CD4-positive, alpha-beta memory T cell (primary cell): ENCODE results near the gene PTPRJ. TPM values are rescaled to one million over a fixed set of nuclear protein-coding genes. Genes with fewer than 3 reads are reported as not detected.

Experiments
- CTCF ChIA-PET: fragments of 350-600 bp; sonication (Branson Sonifier 250); formaldehyde crosslinking; loops from one replicate; lab custom pipeline; 2021; ENCODE audit warnings: inconsistent platforms; ENCODE audit not compliant: partially characterized antibody; lab: Charles Lee
- POLR2A ChIA-PET: fragments of 350-600 bp; sonication (Branson Sonifier 250); formaldehyde crosslinking; loops from one replicate; lab custom pipeline; 2021; ENCODE audit not compliant: partially characterized antibody; lab: Charles Lee
- DNase-seq, 5 donors: peaks; one replicate each; pipeline versions ENCODE4 v3.0.0 to v3.0.0-alpha.2; 2020 to 2022; ENCODE audit warnings: mixed read lengths in 1 of 5
- H3K27ac ChIP-seq: one replicate; pipeline ENCODE4 v1.7.0; 2013; ENCODE audit warnings: low read depth, low read length
- H3K27me3 ChIP-seq: 2 replicates; pipeline ENCODE4 v1.7.0; 2013; ENCODE audit warnings: mild to moderate bottlenecking, low read length, moderate library complexity; ENCODE audit not compliant: insufficient read depth
- H3K36me3 ChIP-seq: 2 replicates; pipeline ENCODE4 v1.7.0; 2013; ENCODE audit warnings: mild to moderate bottlenecking, low read length, moderate library complexity; ENCODE audit not compliant: insufficient read depth
- H3K4me1 ChIP-seq: 2 replicates; pipeline ENCODE4 v1.7.0; 2013; ENCODE audit warnings: mild to moderate bottlenecking, low read length, moderate library complexity; ENCODE audit not compliant: insufficient read depth
- H3K4me3 ChIP-seq, 2 donors: one replicate each; pipeline ENCODE4 v1.7.0; 2013; ENCODE audit warnings: low read length in 2 of 2, mild to moderate bottlenecking in 1 of 2
- H3K9me3 ChIP-seq, 2 donors: one replicate each; pipeline ENCODE4 v1.7.0; 2013; ENCODE audit warnings: low read length in 2 of 2, control low read depth in 1 of 2; ENCODE audit not compliant: control insufficient read depth in 1 of 2
- H3K27ac Mint-ChIP-seq, 7 donors: one replicate each; pipeline ENCODE4 v1.8.0; 2020 to 2021; ENCODE audit warnings: mixed read lengths in 7 of 7, mild to moderate bottlenecking in 6 of 7, inconsistent platforms in 3 of 7, moderate library complexity in 3 of 7
- H3K27me3 Mint-ChIP-seq, 2 donors: one replicate each; pipeline ENCODE4 v1.8.0; 2020 to 2021; ENCODE audit warnings: mixed read lengths in 2 of 2
- H3K36me3 Mint-ChIP-seq, 2 donors: one replicate each; pipeline ENCODE4 v1.8.0; 2020 to 2021; ENCODE audit warnings: mixed read lengths in 2 of 2, inconsistent platforms in 1 of 2, mild to moderate bottlenecking in 1 of 2
- H3K4me1 Mint-ChIP-seq, 4 donors: one replicate each; pipeline ENCODE4 v1.8.0; 2020 to 2021; ENCODE audit warnings: mixed read lengths in 4 of 4, mild to moderate bottlenecking in 1 of 4
- H3K4me3 Mint-ChIP-seq, 8 donors: one replicate each; pipeline ENCODE4 v1.8.0; 2020 to 2021; ENCODE audit warnings: mixed read lengths in 8 of 8, mild to moderate bottlenecking in 7 of 8, moderate library complexity in 6 of 8, inconsistent platforms in 3 of 8
- H3K9me3 Mint-ChIP-seq, 8 donors: one replicate each; pipeline ENCODE4 v1.8.0; 2020 to 2021; ENCODE audit warnings: mixed read lengths in 8 of 8, mild to moderate bottlenecking in 5 of 8, inconsistent platforms in 3 of 8, moderate library complexity in 1 of 8
- intact Hi-C: fragments of 100-400 bp; cut with micrococcal nuclease; formaldehyde crosslinking; loops from one replicate; pipeline ENCODE4 v1.15.1; 2023
- polyA plus RNA-seq, 2 donors: library from polyadenylated mRNA; unstranded; fragments of 300-500 nt; fragmentation: Illumina TruSeq; gene quantifications; one replicate each; pipeline ENCODE4 v1.2.3, GENCODE V29; 2021
- total RNA-seq, 2 experiments: library from RNA; stranded (reverse); gene quantifications; one replicate each; pipeline ENCODE4 v1.2.3, GENCODE V29; 2021

The PTPRJ gene
- total and polyA plus RNA-seq, 4 experiments from 2014 or later: 3.3 to 57.9 (median 37.2) TPM

- Mint-ChIP-seq H3K27me3 (no peaks in the 10 kb centered on the region), H3K27ac (peak overlapping the region; percentile 71 to 92 (median 84)), H3K9me3 (no peaks in the 10 kb centered on the region), H3K4me1 (peaks cover 19 to 30% (median 26%) of the 10 kb centered on the region in 4 donors), H3K36me3 (peaks cover 60 to 84% of the 10 kb centered on the region in 2 donors), H3K4me3 (peak overlapping the region in 3 of 8 donors; percentile 5 to 36 (median 9))
- intact Hi-C loops: no loop called here
- Histone ChIP-seq H3K4me3 (no peak overlapping the region), H3K9me3 (no peaks in the 10 kb centered on the region), H3K27me3 (no peaks in the 10 kb centered on the region), H3K36me3 (peaks cover 50% of the 10 kb centered on the region), H3K27ac (no peak overlapping the region), H3K4me1 (peaks cover 16% of the 10 kb centered on the region)
- CTCF ChIA-PET: no interaction called here
- DNase-seq: peak in 4 of 5 donors; percentile 9 to 42 (median 23)
- POLR2A ChIA-PET: no interaction called here
Measured at GRCh38 chr11:48141475-48142122, 161.2 kb downstream of the PTPRJ start.

- Histone ChIP-seq H3K36me3 (peaks cover 43% of the 10 kb centered on the region), H3K9me3 (no peaks in the 10 kb centered on the region), H3K4me1 (peaks cover 16% of the 10 kb centered on the region), H3K27me3 (no peaks in the 10 kb centered on the region), H3K27ac (no peak overlapping the region), H3K4me3 (no peak overlapping the region)
- ChIA-PET CTCF (no interaction called here), POLR2A (no interaction called here)
- no peaks in the 10 kb centered on the region for H3K9me3 Mint-ChIP-seq
- intact Hi-C loops: no loop called here
- H3K27ac Mint-ChIP-seq: peak overlapping the region in 4 of 7 donors; percentile 53 to 76 (median 71)
- peaks cover 17 to 37% (median 27%) of the 10 kb centered on the region in 4 donors for H3K4me1 Mint-ChIP-seq
- no peak overlapping the region for H3K4me3 Mint-ChIP-seq
- H3K27me3 Mint-ChIP-seq: no peaks in the 10 kb centered on the region
- DNase-seq: no peak
- H3K36me3 Mint-ChIP-seq: peaks cover 62 to 85% of the 10 kb centered on the region in 2 donors
Measured at GRCh38 chr11:48142889-48143288, 162.5 kb downstream of the PTPRJ start.

GRCh38 chr11:48148749-48149148 lies 168.4 kb downstream of the PTPRJ start:
- Histone ChIP-seq H3K4me3 (no peak overlapping the region), H3K9me3 (peaks cover 0 to 3% of the 10 kb centered on the region in 2 donors), H3K27me3 (no peaks in the 10 kb centered on the region), H3K4me1 (peaks cover 6% of the 10 kb centered on the region), H3K27ac (no peak overlapping the region), H3K36me3 (peaks cover 37% of the 10 kb centered on the region)
- CTCF ChIA-PET: no interaction called here
- Mint-ChIP-seq H3K4me3 (no peak overlapping the region), H3K36me3 (peaks cover 80 to 84% of the 10 kb centered on the region in 2 donors), H3K4me1 (peaks cover 2 to 15% (median 12%) of the 10 kb centered on the region in 4 donors), H3K27me3 (no peaks in the 10 kb centered on the region), H3K27ac (no peak overlapping the region), H3K9me3 (peaks cover 0 to 18% (median 11%) of the 10 kb centered on the region in 8 donors)
- no peak for DNase-seq
- POLR2A ChIA-PET: no interaction called here
- intact Hi-C loops: no loop called here

GRCh38 chr11:48150213-48150612 lies 169.9 kb downstream of the PTPRJ start:
- intact Hi-C loops: no loop called here
- ChIA-PET CTCF (no interaction called here), POLR2A (no interaction called here)
- Mint-ChIP-seq H3K4me1 (peaks cover 2 to 15% (median 12%) of the 10 kb centered on the region in 4 donors), H3K27me3 (no peaks in the 10 kb centered on the region), H3K4me3 (no peak overlapping the region), H3K36me3 (peaks cover 80 to 83% of the 10 kb centered on the region in 2 donors), H3K9me3 (peaks cover 0 to 26% (median 20%) of the 10 kb centered on the region in 8 donors), H3K27ac (no peak overlapping the region)
- Histone ChIP-seq H3K27me3 (no peaks in the 10 kb centered on the region), H3K9me3 (peaks cover 0 to 6% of the 10 kb centered on the region in 2 donors), H3K36me3 (peaks cover 35% of the 10 kb centered on the region), H3K27ac (no peak overlapping the region), H3K4me1 (peaks cover 6% of the 10 kb centered on the region), H3K4me3 (no peak overlapping the region)
- no peak for DNase-seq

- peaks cover 0 to 4% (median 0%) of the 10 kb centered on the region in 4 donors for H3K4me1 Mint-ChIP-seq
- Histone ChIP-seq H3K27ac (no peak overlapping the region), H3K27me3 (no peaks in the 10 kb centered on the region), H3K4me1 (no peaks in the 10 kb centered on the region), H3K9me3 (peaks cover 0 to 6% of the 10 kb centered on the region in 2 donors), H3K4me3 (no peak overlapping the region), H3K36me3 (peaks cover 42% of the 10 kb centered on the region)
- POLR2A ChIA-PET: no interaction called here
- H3K36me3 Mint-ChIP-seq: peaks cover 77 to 78% of the 10 kb centered on the region in 2 donors
- H3K4me3 Mint-ChIP-seq: no peak overlapping the region
- peaks cover 0 to 26% (median 20%) of the 10 kb centered on the region in 8 donors for H3K9me3 Mint-ChIP-seq
- H3K27ac Mint-ChIP-seq: no peak overlapping the region
- DNase-seq: no peak
- H3K27me3 Mint-ChIP-seq: no peaks in the 10 kb centered on the region
- CTCF ChIA-PET: interaction anchor here (0.8 kb wide), 1 partner anchor 18 kb away, joined by 3 read pairs; no protein-coding TSS in a partner anchor
- intact Hi-C loops: no loop called here
Measured at GRCh38 chr11:48154151-48154550, 173.8 kb downstream of the PTPRJ start.

GRCh38 chr11:48161951-48162884 lies 181.9 kb downstream of the PTPRJ start:
- CTCF ChIA-PET: interaction anchor here (4.6 kb wide), 1 partner anchor 10 kb away, joined by 16 read pairs; no protein-coding TSS in a partner anchor
- no peak overlapping the region for H3K4me3 ChIP-seq
- H3K27me3 ChIP-seq: no peaks in the 10 kb centered on the region
- H3K36me3 ChIP-seq: peaks cover 46% of the 10 kb centered on the region
- intact Hi-C loops: no loop called here
- Mint-ChIP-seq H3K9me3 (peaks cover 0 to 3% (median 0%) of the 10 kb centered on the region in 8 donors), H3K36me3 (peaks cover 65 to 73% of the 10 kb centered on the region in 2 donors), H3K4me1 (no peaks in the 10 kb centered on the region), H3K27me3 (no peaks in the 10 kb centered on the region), H3K27ac (peak overlapping the region in 5 of 7 donors; percentile 33 to 76 (median 51)), H3K4me3 (no peak overlapping the region)
- no peak for DNase-seq
- no peaks in the 10 kb centered on the region for H3K9me3 ChIP-seq
- H3K4me1 ChIP-seq: no peaks in the 10 kb centered on the region
- POLR2A ChIA-PET: no interaction called here
- H3K27ac ChIP-seq: no peak overlapping the region

- Histone ChIP-seq H3K9me3 (no peaks in the 10 kb centered on the region), H3K36me3 (peaks cover 41% of the 10 kb centered on the region), H3K27ac (no peak overlapping the region), H3K27me3 (no peaks in the 10 kb centered on the region), H3K4me3 (no peak overlapping the region), H3K4me1 (no peaks in the 10 kb centered on the region)
- Mint-ChIP-seq H3K27me3 (no peaks in the 10 kb centered on the region), H3K4me3 (no peak overlapping the region), H3K9me3 (peaks cover 0 to 3% (median 0%) of the 10 kb centered on the region in 8 donors), H3K27ac (peak overlapping the region in 5 of 7 donors; percentile 10 to 76 (median 43)), H3K36me3 (peaks cover 67 to 74% of the 10 kb centered on the region in 2 donors), H3K4me1 (no peaks in the 10 kb centered on the region)
- no peak for DNase-seq
- intact Hi-C loops: no loop called here
- POLR2A ChIA-PET: no interaction called here
- CTCF ChIA-PET: interaction anchor here (4.6 kb wide), 1 partner anchor 9 kb away, joined by 16 read pairs; no protein-coding TSS in a partner anchor
Measured at GRCh38 chr11:48162885-48163268, 182.5 kb downstream of the PTPRJ start.
